Prostate gland (tissue), 2 donors: ENCODE measurements around the gene NLRC5. TPM values are rescaled to one million over a fixed set of nuclear protein-coding genes. Genes with fewer than 3 reads are reported as not detected.

Source experiments
- DNase-seq: peaks from one replicate; pipeline ENCODE4 v3.0.0-alpha.2; 2019; ENCODE audit warnings: low spot score
- H3K27ac ChIP-seq, 2 donors: fragments of 200-600 bp; sonication (generic); 2 replicates each; pipeline ENCODE4 v1.5.1; 2017 to 2019
- H3K27me3 ChIP-seq: fragments of 200-600 bp; sonication (generic); replicated peaks from 2 replicates; pipeline ENCODE4 v1.5.1; 2019; ENCODE audit not compliant: insufficient read depth
- H3K36me3 ChIP-seq, 2 donors: fragments of 200-600 bp; sonication (generic); 1 replicate in 1 of 2; 2 replicates in 1 of 2; pipeline versions ENCODE4 v1.5.1 to v1.8.1; 2017 to 2019
- H3K4me1 ChIP-seq: fragments of 200-600 bp; sonication (generic); replicated peaks from 2 replicates; pipeline ENCODE4 v1.5.1; 2019
- H3K4me3 ChIP-seq, 2 donors: fragments of 200-600 bp; sonication (generic); 2 replicates each; pipeline ENCODE4 v1.5.1; 2017 to 2019
- H3K9me3 ChIP-seq: fragments of 200-600 bp; sonication (generic); 2 replicates; pipeline ENCODE4 v1.5.1; 2017
- POLR2A ChIP-seq: fragments of 450-650 bp; IDR thresholded peaks from one replicate; pipeline ENCODE4 v1.6.1; 2016; ENCODE audit warnings: antibody characterized with exemption, mild to moderate bottlenecking
- POLR2AphosphoS5 ChIP-seq: sonication (generic); formaldehyde crosslinking; IDR thresholded peaks from one replicate; pipeline ENCODE4 v1.6.1; 2017; ENCODE audit warnings: antibody characterized with exemption
- WGBS: methylation state at CpG from one replicate; pipeline ENCODE4 v1.1.5; 2018; 5-methylcytosine and 5-hydroxymethylcytosine counted together
- intact Hi-C: fragments of 100-400 bp; cut with DNase I; formaldehyde crosslinking; loops from one replicate; pipeline ENCODE4 v1.14.2; 2022
- total RNA-seq, 2 donors: library from RNA; depleted of rRNA; stranded (reverse); fragments of >200 nt; gene quantifications; one replicate each; pipeline ENCODE4 v1.1.0, GENCODE V29; 2016
- TF ChIP-seq, protein P1 (sequence below), 4 experiments: fragments of 200-600 bp in 2 of 4; fragments of 450-650 bp in 2 of 4; sonication (generic) in 2 of 4; IDR thresholded peaks; 1 replicate in 3 of 4; 2 replicates in 1 of 4; pipeline ENCODE4 v1.5.1; 2016 to 2019; ENCODE audit warnings: antibody characterized with exemption in 4 of 4, mild to moderate bottlenecking in 2 of 4, moderate library complexity in 2 of 4

Gene NLRC5
- total RNA-seq, 2 donors from 2014 or later, result 9.5 to 31.2 TPM

DNA sequence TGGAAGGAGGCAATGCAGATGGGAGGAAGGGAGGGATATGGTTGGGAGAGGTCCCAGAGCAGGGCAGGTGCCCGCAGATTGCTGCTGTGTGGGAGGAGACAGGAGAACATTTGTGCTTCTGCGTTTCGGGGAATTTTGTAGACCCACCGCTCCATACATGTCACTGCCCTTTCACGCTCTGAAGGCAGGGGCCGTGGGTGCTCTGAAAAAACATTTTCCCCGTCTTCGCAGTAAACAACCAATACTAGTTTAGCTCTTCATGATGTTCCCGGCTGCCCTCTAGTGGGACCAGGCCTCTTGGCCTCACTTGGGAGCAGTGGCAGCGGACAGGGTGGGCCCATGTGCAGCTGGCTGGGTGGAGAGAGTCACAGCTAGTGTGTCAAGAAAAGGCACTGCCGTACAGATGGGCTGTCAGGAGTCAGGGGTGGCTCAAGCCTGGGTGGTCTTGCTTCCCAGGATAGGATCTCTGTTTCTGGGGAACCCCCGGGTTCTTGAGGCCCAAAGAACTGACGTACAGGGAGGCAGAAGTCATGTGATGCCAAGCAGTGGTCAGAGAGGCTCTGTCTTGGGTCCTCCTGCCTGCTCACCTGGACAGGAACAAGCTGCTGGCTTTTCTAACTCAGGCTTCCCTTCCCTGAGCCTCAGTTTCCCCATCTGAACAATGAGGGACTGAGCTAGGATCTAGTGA, 56.5 kb downstream of the NLRC5 start:
- no peaks in the 10 kb centered on the region for H3K9me3 ChIP-seq
- peak; percentile 50 for DNase-seq
- H3K27ac ChIP-seq, result no peak overlapping the region
- no peaks in the 10 kb centered on the region for H3K36me3 ChIP-seq
- H3K4me1 ChIP-seq, result no peaks in the 10 kb centered on the region
- H3K27me3 ChIP-seq, result no peaks in the 10 kb centered on the region
- no peak for TF ChIP-seq POLR2A
- TF ChIP-seq, protein P1, sequence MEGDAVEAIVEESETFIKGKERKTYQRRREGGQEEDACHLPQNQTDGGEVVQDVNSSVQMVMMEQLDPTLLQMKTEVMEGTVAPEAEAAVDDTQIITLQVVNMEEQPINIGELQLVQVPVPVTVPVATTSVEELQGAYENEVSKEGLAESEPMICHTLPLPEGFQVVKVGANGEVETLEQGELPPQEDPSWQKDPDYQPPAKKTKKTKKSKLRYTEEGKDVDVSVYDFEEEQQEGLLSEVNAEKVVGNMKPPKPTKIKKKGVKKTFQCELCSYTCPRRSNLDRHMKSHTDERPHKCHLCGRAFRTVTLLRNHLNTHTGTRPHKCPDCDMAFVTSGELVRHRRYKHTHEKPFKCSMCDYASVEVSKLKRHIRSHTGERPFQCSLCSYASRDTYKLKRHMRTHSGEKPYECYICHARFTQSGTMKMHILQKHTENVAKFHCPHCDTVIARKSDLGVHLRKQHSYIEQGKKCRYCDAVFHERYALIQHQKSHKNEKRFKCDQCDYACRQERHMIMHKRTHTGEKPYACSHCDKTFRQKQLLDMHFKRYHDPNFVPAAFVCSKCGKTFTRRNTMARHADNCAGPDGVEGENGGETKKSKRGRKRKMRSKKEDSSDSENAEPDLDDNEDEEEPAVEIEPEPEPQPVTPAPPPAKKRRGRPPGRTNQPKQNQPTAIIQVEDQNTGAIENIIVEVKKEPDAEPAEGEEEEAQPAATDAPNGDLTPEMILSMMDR (IDR thresholded peaks at IDR 0.05), result peak in 3 of 4 experiments; percentile 26 to 73 (median 54)
- TF ChIP-seq POLR2AphosphoS5, result no peak
- intact Hi-C loops, result loop anchor here (2.0 kb wide), 1 partner anchor 177 kb away; no protein-coding TSS in a partner anchor
- 25% methylated on average over 13 of the region's 13 CpGs for WGBS
- no peak overlapping the region for H3K4me3 ChIP-seq

DNA sequence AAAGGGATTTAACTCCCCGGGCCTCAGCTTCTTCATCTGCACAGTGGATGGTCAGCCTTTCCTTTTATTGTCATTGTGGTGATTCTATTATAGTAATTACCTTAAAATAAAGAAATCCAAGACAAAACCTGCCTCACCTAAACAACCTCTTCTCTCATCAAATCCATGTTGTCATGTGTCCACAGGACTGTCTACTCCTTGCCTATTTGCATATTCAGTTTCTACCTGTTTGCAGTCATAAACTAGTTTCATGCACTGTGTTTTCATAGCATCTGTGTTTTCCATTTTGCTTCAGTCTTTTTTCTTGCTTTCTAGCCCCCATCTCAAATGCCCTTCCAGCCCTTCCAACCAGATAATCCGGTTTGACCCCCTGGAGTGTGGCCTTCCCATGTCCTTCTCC, 58.7 kb downstream of the NLRC5 start:
- 73% methylated on average over 2 of the region's 2 CpGs for WGBS
- intact Hi-C loops, result no loop called here
- H3K27me3 ChIP-seq, result no peaks in the 10 kb centered on the region

DNA sequence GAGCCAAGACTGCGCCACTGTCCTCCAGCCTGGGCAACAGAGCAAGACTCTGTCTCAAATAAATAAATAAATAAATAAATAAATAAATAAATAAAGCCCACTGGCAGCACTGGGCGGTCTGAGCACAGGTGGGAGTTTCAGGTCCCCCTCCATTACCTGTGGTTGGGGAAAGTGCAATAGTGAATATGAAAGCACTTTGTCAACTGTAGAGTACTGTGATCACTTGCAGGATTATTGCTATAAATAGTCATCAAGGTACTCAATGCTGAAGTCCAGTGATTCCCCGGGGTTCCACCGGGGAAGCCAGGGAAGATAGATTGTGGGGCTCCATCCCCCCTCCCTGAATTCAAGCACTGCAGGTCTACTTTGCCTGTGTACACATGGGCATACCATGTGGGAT, 60.3 kb downstream of the NLRC5 start:
- intact Hi-C loops, result no loop called here
- TF ChIP-seq, protein P1 (IDR thresholded peaks at IDR 0.05), result no peak
- TF ChIP-seq POLR2AphosphoS5 (no peak), POLR2A (no peak)
- Histone ChIP-seq H3K4me1 (no peaks in the 10 kb centered on the region), H3K27me3 (no peaks in the 10 kb centered on the region), H3K36me3 (no peaks in the 10 kb centered on the region), H3K9me3 (no peaks in the 10 kb centered on the region), H3K4me3 (no peak overlapping the region), H3K27ac (no peak overlapping the region)
- WGBS, result 90% methylated on average over 4 of the region's 4 CpGs
- no peak for DNase-seq

More for the DNA sequence above, 58.7 kb downstream of the NLRC5 start:
- Histone ChIP-seq H3K9me3 (no peaks in the 10 kb centered on the region), H3K4me3 (no peak overlapping the region), H3K27ac (no peak overlapping the region), H3K36me3 (no peaks in the 10 kb centered on the region), H3K4me1 (no peaks in the 10 kb centered on the region)
- DNase-seq, result no peak
- TF ChIP-seq POLR2AphosphoS5, result no peak
- TF ChIP-seq, protein P1 (IDR thresholded peaks at IDR 0.05), result no peak
- TF ChIP-seq POLR2A, result no peak

DNA sequence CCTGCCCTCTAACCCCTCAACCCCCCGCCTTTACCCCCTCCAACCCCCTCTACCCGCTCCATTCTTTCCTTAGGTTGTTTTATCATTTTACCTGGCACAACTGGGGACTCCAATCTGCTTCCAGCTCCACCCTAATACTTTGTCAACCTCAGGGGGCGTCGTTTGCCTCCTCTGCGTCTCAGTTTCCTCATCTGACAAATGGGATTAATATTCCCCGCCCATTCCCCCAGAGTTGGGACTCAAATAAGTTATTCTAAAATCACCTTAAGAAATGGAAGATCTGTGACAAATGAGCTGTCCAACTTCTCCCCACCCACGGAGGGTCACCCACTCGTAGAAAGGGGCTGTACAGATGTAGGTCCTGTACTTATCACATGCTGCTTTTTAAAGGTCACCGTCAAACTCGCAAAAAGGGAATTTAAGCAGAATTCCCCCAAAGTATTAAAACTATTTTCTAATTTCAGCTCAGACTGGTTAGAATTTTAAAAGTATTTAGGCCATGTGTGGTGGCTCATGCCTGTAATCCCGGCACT, 62.4 kb downstream of the NLRC5 start:
- WGBS, result 93% methylated on average over 11 of the region's 11 CpGs
- H3K27ac ChIP-seq, result no peak overlapping the region
- DNase-seq, result no peak
- H3K9me3 ChIP-seq, result no peaks in the 10 kb centered on the region
- H3K4me1 ChIP-seq, result no peaks in the 10 kb centered on the region
- intact Hi-C loops, result no loop called here
- no peaks in the 10 kb centered on the region for H3K36me3 ChIP-seq
- H3K4me3 ChIP-seq, result no peak overlapping the region
- TF ChIP-seq, protein P1 (IDR thresholded peaks at IDR 0.05), result no peak
- TF ChIP-seq POLR2AphosphoS5 (no peak), POLR2A (no peak)
- H3K27me3 ChIP-seq, result no peaks in the 10 kb centered on the region

DNA sequence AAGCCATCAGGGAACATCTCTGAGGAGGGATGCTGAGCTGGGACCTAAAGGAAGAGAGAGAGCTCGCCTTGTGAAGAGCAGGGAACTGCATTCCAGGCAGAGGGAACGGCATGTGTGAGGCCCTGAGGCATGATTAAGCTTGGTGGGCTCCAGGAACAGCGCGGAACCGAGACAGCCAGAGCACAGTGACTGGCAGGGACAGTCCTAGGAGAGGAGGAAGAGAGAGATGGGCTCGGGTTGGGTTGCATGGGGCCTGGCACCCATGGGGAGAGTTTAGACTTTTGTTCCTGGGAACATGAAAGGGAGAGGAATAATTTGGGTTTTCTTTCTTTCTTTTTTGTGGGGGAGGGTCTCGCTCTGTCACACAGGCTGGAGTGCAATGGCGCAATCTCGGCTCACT, 63.8 kb downstream of the NLRC5 start:
- no peak overlapping the region for H3K4me3 ChIP-seq
- no peak for DNase-seq
- H3K27ac ChIP-seq, result no peak overlapping the region
- H3K4me1 ChIP-seq, result no peaks in the 10 kb centered on the region
- WGBS, result 93% methylated on average over 9 of the region's 9 CpGs
- TF ChIP-seq POLR2A (no peak), POLR2AphosphoS5 (no peak)
- TF ChIP-seq, protein P1 (IDR thresholded peaks at IDR 0.05), result no peak
- H3K9me3 ChIP-seq, result no peaks in the 10 kb centered on the region
- H3K36me3 ChIP-seq, result no peaks in the 10 kb centered on the region
- H3K27me3 ChIP-seq, result no peaks in the 10 kb centered on the region
- intact Hi-C loops, result no loop called here
